Common myeloid progenitor, CD34-positive (primary cell): ENCODE results near the gene NUB1.
A peak's percentile ranks its signal among the peaks of the same experiment; 100 is the strongest.

Experiments
- CTCF ChIA-PET: fragments of 350-600 bp; sonication (Branson Sonifier 250); formaldehyde crosslinking; loops from one replicate; lab custom pipeline; 2021; ENCODE audit warnings: antibody characterized with exemption; lab: Charles Lee
- POLR2A ChIA-PET: fragments of 350-600 bp; sonication (Branson Sonifier 250); formaldehyde crosslinking; loops from one replicate; lab custom pipeline; 2021; ENCODE audit warnings: antibody characterized with exemption; lab: Charles Lee
- DNase-seq, 3 donors: peaks; one replicate each; pipeline versions ENCODE4 v3.0.0 to v3.0.0-alpha.2; 2013
- H3K27ac ChIP-seq, 2 experiments: 1 replicate in 1 of 2; 2 replicates in 1 of 2; pipeline ENCODE4 v1.7.0; 2013; ENCODE audit warnings: inconsistent platforms in 2 of 2, low read length in 2 of 2, mild to moderate bottlenecking in 2 of 2, low read depth in 1 of 2, moderate library complexity in 1 of 2; ENCODE audit not compliant: severe bottlenecking in 2 of 2, insufficient read depth in 1 of 2, poor library complexity in 1 of 2
- H3K27me3 ChIP-seq, 5 experiments: replicated peaks in 2 of 5; 1 replicate in 3 of 5; 2 replicates in 2 of 5; pipeline versions ENCODE4 v1.6.1 to v1.7.0; 2013; ENCODE audit warnings: low read length in 4 of 5, mild to moderate bottlenecking in 2 of 5, moderate library complexity in 2 of 5, inconsistent platforms in 1 of 5; ENCODE audit not compliant: insufficient read depth in 5 of 5, control insufficient read depth in 4 of 5
- H3K36me3 ChIP-seq, 4 experiments: 1 replicate in 2 of 4; 2 replicates in 2 of 4; pipeline versions ENCODE4 v1.6.1 to v1.7.0; 2013; ENCODE audit warnings: low read length in 3 of 4, control low read depth in 1 of 4, mild to moderate bottlenecking in 1 of 4; ENCODE audit not compliant: control insufficient read depth in 4 of 4, insufficient read depth in 4 of 4
- H3K4me1 ChIP-seq, 4 experiments: 1 replicate in 3 of 4; 2 replicates in 1 of 4; pipeline versions ENCODE4 v1.6.1 to v1.7.1; 2013; ENCODE audit warnings: low read length in 3 of 4, mild to moderate bottlenecking in 3 of 4, control low read depth in 1 of 4, inconsistent platforms in 1 of 4, moderate library complexity in 1 of 4; ENCODE audit not compliant: control insufficient read depth in 4 of 4, insufficient read depth in 4 of 4; ENCODE audit errors: control extremely low read depth in 1 of 4
- H3K4me3 ChIP-seq, 7 experiments: 1 replicate in 4 of 7; 2 replicates in 3 of 7; pipeline versions ENCODE4 v1.5.1 to v1.7.0; 2013; ENCODE audit warnings: mild to moderate bottlenecking in 7 of 7, low read length in 6 of 7, moderate library complexity in 6 of 7, inconsistent platforms in 2 of 7, low read depth in 2 of 7, control low read depth in 1 of 7; ENCODE audit not compliant: insufficient read depth in 4 of 7, control insufficient read depth in 1 of 7; ENCODE audit errors: extremely low read depth in 1 of 7
- H3K9me3 ChIP-seq, 5 experiments: 1 replicate in 4 of 5; 2 replicates in 1 of 5; pipeline versions ENCODE4 v1.6.1 to v1.7.1; 2013; ENCODE audit warnings: low read length in 4 of 5, mild to moderate bottlenecking in 2 of 5, inconsistent platforms in 1 of 5, low read depth in 1 of 5, moderate library complexity in 1 of 5; ENCODE audit not compliant: control insufficient read depth in 4 of 5, insufficient read depth in 2 of 5; ENCODE audit errors: control extremely low read depth in 1 of 5
- WGBS: methylation state at CpG from one replicate; pipeline ENCODE4 v1.1.5; 2013; ENCODE audit not compliant: insufficient coverage; 5-methylcytosine and 5-hydroxymethylcytosine counted together

NUB1 gene

DNA sequence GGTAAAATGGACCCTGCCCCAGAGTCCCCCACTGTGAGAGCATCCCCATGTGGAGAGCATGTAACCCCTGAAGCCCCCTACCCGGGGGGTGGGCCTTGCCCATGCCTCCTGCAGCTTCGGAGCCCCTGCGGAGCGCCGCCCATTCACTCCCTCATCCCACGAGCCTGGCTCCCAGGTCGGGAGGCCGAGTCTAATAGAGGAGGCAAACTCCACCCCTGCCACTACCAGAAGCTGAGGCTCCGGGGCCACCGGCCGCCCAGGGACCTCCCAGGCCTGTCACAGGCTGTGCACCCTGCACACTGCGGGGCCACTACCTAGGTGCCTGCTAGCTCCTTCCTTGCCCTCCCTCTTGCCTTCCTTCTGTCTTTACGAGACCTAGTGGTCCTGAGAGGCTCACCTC, 50.8 kb downstream of the NUB1 start:
- Histone ChIP-seq H3K27ac (no peak overlapping the region), H3K4me3 (no peak overlapping the region), H3K27me3 (peaks cover 0 to 3% (median 2%) of the 10 kb centered on the region in 5 experiments), H3K9me3 (no peaks in the 10 kb centered on the region), H3K4me1 (peaks cover 0 to 20% (median 10%) of the 10 kb centered on the region in 4 experiments), H3K36me3 (no peaks in the 10 kb centered on the region)
- ChIA-PET CTCF (no interaction called here), POLR2A (no interaction called here)
- WGBS: 95% methylated on average over 11 of the region's 13 CpGs
- no peak for DNase-seq

- DNase-seq: peak in 2 of 3 donors; percentile 55 to 77
- H3K27ac ChIP-seq: no peak overlapping the region
- H3K27me3 ChIP-seq: peaks cover 0 to 3% (median 0%) of the 10 kb centered on the region in 5 experiments
- ChIA-PET POLR2A (interaction anchor here (0.6 kb wide), 1 partner anchor 51 kb away, joined by 3 read pairs; no protein-coding TSS in a partner anchor), CTCF (interaction anchor here (0.7 to 2.1 kb wide), 5 partner anchors 9 to 77 kb away, joined by 3 to 9 read pairs (median 4); no protein-coding TSS in a partner anchor)
- 84% methylated on average over 29 of the region's 31 CpGs for WGBS
- H3K4me1 ChIP-seq: peaks cover 0 to 20% (median 10%) of the 10 kb centered on the region in 4 experiments
- no peaks in the 10 kb centered on the region for H3K36me3 ChIP-seq
- H3K4me3 ChIP-seq: no peak overlapping the region
- peaks cover 0 to 3% (median 0%) of the 10 kb centered on the region in 5 experiments for H3K9me3 ChIP-seq
Observed at GRCh38 chr7:151393031-151393977, 51.7 kb downstream of the NUB1 start.

- no peak overlapping the region for H3K4me3 ChIP-seq
- ChIA-PET POLR2A (interaction anchor here (0.6 kb wide), 1 partner anchor 50 kb away, joined by 3 read pairs; no protein-coding TSS in a partner anchor), CTCF (interaction anchor here (1.0 to 2.1 kb wide), 4 partner anchors 10 to 53 kb away, joined by 4 to 9 read pairs (median 5); no protein-coding TSS in a partner anchor)
- no peaks in the 10 kb centered on the region for H3K36me3 ChIP-seq
- WGBS: 98% methylated on average over 33 of the region's 35 CpGs
- H3K27ac ChIP-seq: no peak overlapping the region
- peaks cover 0 to 20% (median 10%) of the 10 kb centered on the region in 4 experiments for H3K4me1 ChIP-seq
- peaks cover 0 to 3% (median 0%) of the 10 kb centered on the region in 5 experiments for H3K9me3 ChIP-seq
- H3K27me3 ChIP-seq: peaks cover 0 to 3% (median 0%) of the 10 kb centered on the region in 5 experiments
- DNase-seq: no peak
Observed at GRCh38 chr7:151394076-151395035, 52.7 kb downstream of the NUB1 start.

DNA sequence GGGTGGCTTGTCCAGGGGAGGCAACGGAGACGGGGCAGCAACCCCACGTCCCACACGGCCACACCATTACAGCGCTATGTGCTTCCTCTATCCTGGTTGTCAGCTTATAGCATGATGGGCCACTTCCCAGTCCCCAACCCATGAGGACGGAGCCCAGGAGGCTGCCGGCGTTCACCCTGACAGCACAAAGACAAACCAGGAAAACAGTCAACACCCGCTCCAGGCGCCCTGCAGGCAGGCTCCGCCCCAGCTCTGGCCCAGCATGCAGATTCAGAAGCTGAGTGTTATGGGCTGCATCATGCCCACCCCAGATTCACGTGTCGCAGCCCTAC, 53.4 kb downstream of the NUB1 start:
- WGBS: 90% methylated on average over 9 of the region's 13 CpGs
- Histone ChIP-seq H3K4me1 (peaks cover 0 to 14% (median 9%) of the 10 kb centered on the region in 4 experiments), H3K4me3 (no peak overlapping the region), H3K27me3 (peaks cover 0 to 3% (median 0%) of the 10 kb centered on the region in 5 experiments), H3K36me3 (no peaks in the 10 kb centered on the region), H3K9me3 (peaks cover 0 to 3% (median 0%) of the 10 kb centered on the region in 5 experiments), H3K27ac (no peak overlapping the region)
- POLR2A ChIA-PET: no interaction called here
- CTCF ChIA-PET: interaction anchor here (2.1 kb wide), 1 partner anchor 27 kb away, joined by 9 read pairs; no protein-coding TSS in a partner anchor
- DNase-seq: no peak

DNA sequence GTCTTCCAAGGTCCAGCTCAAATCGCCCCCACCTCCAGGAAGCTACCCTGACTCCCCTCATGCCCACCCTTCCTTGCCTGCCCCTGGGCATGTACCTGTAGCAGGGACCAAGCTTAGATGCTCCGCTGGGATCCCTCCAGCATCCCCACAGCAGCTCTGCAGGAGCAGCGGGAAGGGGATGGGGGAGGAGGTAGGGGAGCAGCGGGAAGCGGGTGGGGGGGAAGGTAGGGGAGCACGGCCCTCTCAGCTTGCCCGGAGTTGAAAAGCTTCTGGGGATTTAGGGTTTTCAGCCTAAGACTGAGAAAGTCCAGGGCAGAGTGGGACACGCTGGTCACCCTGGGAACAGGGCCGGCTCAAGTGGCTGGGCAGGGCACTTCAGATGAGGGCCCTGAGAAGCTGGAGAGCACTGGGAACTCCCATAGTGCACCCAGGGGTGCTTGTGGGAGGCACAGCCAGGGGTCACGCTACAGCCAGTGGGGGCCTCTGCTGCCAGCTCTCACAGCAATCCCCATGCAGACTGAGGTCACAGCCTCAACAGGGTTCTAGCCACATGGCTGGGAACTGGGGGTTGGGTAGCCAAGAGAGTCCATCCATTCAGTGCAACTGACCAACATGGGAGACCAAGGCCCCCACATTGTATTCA, 54.8 kb downstream of the NUB1 start:
- Histone ChIP-seq H3K36me3 (no peaks in the 10 kb centered on the region), H3K4me1 (peaks cover 0 to 3% (median 3%) of the 10 kb centered on the region in 4 experiments), H3K4me3 (no peak overlapping the region), H3K9me3 (peaks cover 0 to 3% (median 0%) of the 10 kb centered on the region in 5 experiments), H3K27ac (no peak overlapping the region), H3K27me3 (peaks cover 0 to 3% (median 0%) of the 10 kb centered on the region in 5 experiments)
- ChIA-PET CTCF (interaction anchor here (0.8 to 1.5 kb wide), 4 partner anchors 9 to 52 kb away, joined by 3 to 5 read pairs (median 4); no protein-coding TSS in a partner anchor), POLR2A (interaction anchor here (0.6 kb wide), 1 partner anchor 622 kb away, joined by 3 read pairs; no protein-coding TSS in a partner anchor)
- no peak for DNase-seq
- 99% methylated on average over 6 of the region's 10 CpGs for WGBS

- ChIA-PET CTCF (interaction anchor here (1.3 to 1.5 kb wide), 3 partner anchors 24 to 51 kb away, joined by 3 to 4 read pairs (median 4); no protein-coding TSS in a partner anchor), POLR2A (interaction anchor here (0.6 kb wide), 1 partner anchor 621 kb away, joined by 3 read pairs; no protein-coding TSS in a partner anchor)
- Histone ChIP-seq H3K4me3 (no peak overlapping the region), H3K27me3 (peaks cover 0 to 3% (median 0%) of the 10 kb centered on the region in 5 experiments), H3K36me3 (no peaks in the 10 kb centered on the region), H3K27ac (no peak overlapping the region), H3K9me3 (peaks cover 0 to 3% (median 0%) of the 10 kb centered on the region in 5 experiments), H3K4me1 (peaks cover 0 to 3% (median 3%) of the 10 kb centered on the region in 4 experiments)
- WGBS: 100% methylated on average over 9 of the region's 13 CpGs
- DNase-seq: no peak
Observed at GRCh38 chr7:151397026-151397425, 55.4 kb downstream of the NUB1 start.
